DMS 273 (cell line): Measurements from ENCODE around the gene ATP5MC3.

Source experiments
- DNase-seq: peaks from one replicate; lab custom pipeline; 2025; ENCODE audit not compliant: unreplicated experiment; lab: John Stamatoyannopoulos, UW

The ATP5MC3 gene

GRCh38 chr2:175168564-175168945 lies 13.0 kb downstream of the ATP5MC3 start:
- no peak for DNase-seq

- peak; percentile 100 for DNase-seq
Measured at GRCh38 chr2:175167792-175168563, 13.5 kb downstream of the ATP5MC3 start, which contains the start of gene ATF2. Gene ATF2 (minus strand): TSS chr2:175168203. CDS start chr2:175136443, 31,760 bp downstream.

- peak; percentile 81 for DNase-seq
Measured at GRCh38 chr2:175167076-175167791, 14.3 kb downstream of the ATP5MC3 start.

GRCh38 chr2:175166216-175166824 lies 15.2 kb downstream of the ATP5MC3 start:
- DNase-seq, result no peak

GRCh38 chr2:175164235-175164634 lies 17.3 kb downstream of the ATP5MC3 start:
- DNase-seq, result no peak

GRCh38 chr2:175158894-175159293 lies 22.6 kb downstream of the ATP5MC3 start:
- DNase-seq, result no peak

GRCh38 chr2:175156534-175156933 lies 25.0 kb downstream of the ATP5MC3 start:
- DNase-seq, result no peak

- no peak for DNase-seq
Measured at GRCh38 chr2:175154661-175155082, 26.8 kb downstream of the ATP5MC3 start.

GRCh38 chr2:175152242-175152641 lies 29.3 kb downstream of the ATP5MC3 start:
- no peak for DNase-seq

GRCh38 chr2:175151791-175152190 lies 29.7 kb downstream of the ATP5MC3 start:
- no peak for DNase-seq

GRCh38 chr2:175147186-175147585 lies 34.3 kb downstream of the ATP5MC3 start:
- no peak for DNase-seq

- DNase-seq, result no peak
Measured at GRCh38 chr2:175143678-175144077, 37.8 kb downstream of the ATP5MC3 start.

- DNase-seq, result no peak
Measured at GRCh38 chr2:175143191-175143590, 38.3 kb downstream of the ATP5MC3 start.

GRCh38 chr2:175140332-175140731 lies 41.2 kb downstream of the ATP5MC3 start:
- DNase-seq, result no peak

GRCh38 chr2:175137793-175138192 lies 43.7 kb downstream of the ATP5MC3 start:
- no peak for DNase-seq

- DNase-seq, result no peak
Measured at GRCh38 chr2:175136334-175137215, 44.9 kb downstream of the ATP5MC3 start.

GRCh38 chr2:175135862-175136261 lies 45.6 kb downstream of the ATP5MC3 start:
- no peak for DNase-seq

GRCh38 chr2:175135177-175135576 lies 46.3 kb downstream of the ATP5MC3 start:
- no peak for DNase-seq

- DNase-seq, result no peak
Measured at GRCh38 chr2:175131252-175131651, 50.3 kb downstream of the ATP5MC3 start.

- no peak for DNase-seq
Measured at GRCh38 chr2:175126661-175127060, 54.8 kb downstream of the ATP5MC3 start.
